GM23248 (cell line): ENCODE results near the gene KIF2A.

Experiments
- EZH2 ChIP-seq: fragments of 200-600 bp; sonication (generic); IDR thresholded peaks from 2 replicates; pipeline ENCODE4 v1.6.1; 2018; ENCODE audit warnings: antibody characterized with exemption, mild to moderate bottlenecking; ENCODE audit not compliant: insufficient read depth, poor library complexity, severe bottlenecking
- EZH2phosphoT487 ChIP-seq: fragments of 200-600 bp; sonication (generic); IDR thresholded peaks from 2 replicates; pipeline ENCODE4 v1.6.1; 2018; ENCODE audit warnings: antibody characterized with exemption, moderate library complexity, mild to moderate bottlenecking, low read depth; ENCODE audit not compliant: insufficient read depth

DNA sequence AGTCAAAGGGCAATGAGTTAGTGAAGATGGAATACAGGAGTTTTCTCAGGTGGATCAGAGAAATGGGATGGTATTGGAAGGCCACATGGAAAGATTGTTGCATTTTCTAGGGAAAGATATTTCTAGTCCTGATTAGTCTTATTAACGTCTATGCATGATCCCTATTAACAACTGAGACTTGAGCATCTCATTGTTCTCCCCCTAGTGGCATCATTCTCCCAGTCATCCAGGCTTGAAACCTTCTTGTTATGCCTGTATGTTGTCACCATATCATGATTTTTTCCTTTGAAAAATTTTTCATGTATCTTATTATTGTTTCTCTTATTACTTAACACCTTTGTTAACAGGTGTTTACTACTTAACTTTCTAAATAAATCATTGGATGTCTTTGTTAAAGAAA, 34.4 kb downstream of the KIF2A start:
- TF ChIP-seq EZH2phosphoT487 (no peak), EZH2 (no peak)
